HCT116 (cell line): ENCODE measurements around the gene JUN.

Experiments
- CEBPB ChIP-seq: IDR thresholded peaks from 2 replicates; pipeline ENCODE4 v1.6.1; 2012; ENCODE audit warnings: low read depth
- POLR2AphosphoS5 ChIP-seq: IDR thresholded peaks from 2 replicates; pipeline ENCODE4 v1.6.1; 2011; ENCODE audit warnings: mild to moderate bottlenecking, low read depth, low read length, moderate library complexity

DNA sequence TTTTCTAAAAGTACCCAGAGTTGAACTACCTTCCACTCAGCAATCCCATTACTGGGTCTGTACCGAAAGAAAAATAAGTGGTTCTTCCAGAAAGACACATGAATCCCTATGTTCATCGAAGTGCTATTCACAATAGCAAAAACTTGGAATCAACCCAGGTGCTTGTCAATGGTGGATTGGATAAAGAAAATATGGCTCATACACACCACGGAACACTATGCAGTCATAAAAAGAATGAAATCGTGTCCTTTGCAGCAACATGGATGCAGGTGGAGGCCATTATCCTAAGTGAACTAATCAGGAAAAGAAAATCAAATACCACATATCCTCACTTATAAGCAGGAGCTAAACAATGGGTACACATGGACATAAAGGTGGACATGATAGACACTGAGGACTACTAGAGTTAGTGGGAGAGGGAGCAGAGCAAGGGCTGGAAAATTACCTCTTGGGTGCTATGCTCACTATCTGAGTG, 32.9 kb upstream of the JUN start:
- TF ChIP-seq CEBPB (no peak), POLR2AphosphoS5 (no peak)
